Skeletal muscle cell (primary cell): ENCODE measurements around the gene BHLHE40.

Experiments used
- DNase-seq: peaks from one replicate; pipeline ENCODE4 v3.0.0-alpha.2; 2010; ENCODE audit warnings: low read depth
- H3K4me3 ChIP-seq: 2 replicates; pipeline ENCODE4 v1.5.1; 2011; ENCODE audit warnings: low read depth, mild to moderate bottlenecking, control low read depth, low read length, moderate library complexity

BHLHE40 gene

DNA sequence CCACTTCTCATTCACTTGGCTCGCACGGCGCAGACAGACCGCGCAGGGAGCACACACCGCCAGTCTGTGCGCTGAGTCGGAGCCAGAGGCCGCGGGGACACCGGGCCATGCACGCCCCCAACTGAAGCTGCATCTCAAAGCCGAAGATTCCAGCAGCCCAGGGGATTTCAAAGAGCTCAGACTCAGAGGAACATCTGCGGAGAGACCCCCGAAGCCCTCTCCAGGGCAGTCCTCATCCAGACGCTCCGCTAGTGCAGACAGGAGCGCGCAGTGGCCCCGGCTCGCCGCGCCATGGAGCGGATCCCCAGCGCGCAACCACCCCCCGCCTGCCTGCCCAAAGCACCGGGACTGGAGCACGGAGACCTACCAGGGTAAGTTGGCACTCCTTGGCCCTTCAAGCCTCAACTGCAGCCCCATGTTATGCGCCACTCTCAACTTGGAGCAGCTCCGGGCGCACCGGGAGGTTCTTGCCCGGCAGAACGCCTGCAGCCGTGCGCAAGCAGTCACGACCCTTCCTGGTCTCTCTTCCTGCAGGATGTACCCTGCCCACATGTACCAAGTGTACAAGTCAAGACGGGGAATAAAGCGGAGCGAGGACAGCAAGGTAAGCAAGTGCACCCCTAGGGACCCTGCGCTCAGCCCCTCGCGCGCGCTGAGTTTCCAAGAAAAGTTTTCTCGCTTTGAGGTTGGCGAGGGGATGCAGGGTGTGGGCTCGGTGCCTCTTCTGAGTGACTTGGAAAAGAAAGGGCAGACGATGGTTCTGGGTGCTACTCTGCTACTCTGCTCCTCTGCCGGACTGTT, at the start of gene BHLHE40:
Gene BHLHE40, plus strand, starts transcription at position 10 of the 801 bp plus-strand sequence. Its CDS starts 282 bp downstream, at position 292.
- DNase-seq: no peak
- peak within 1 kb of the TSS; percentile 100 for H3K4me3 ChIP-seq

DNA sequence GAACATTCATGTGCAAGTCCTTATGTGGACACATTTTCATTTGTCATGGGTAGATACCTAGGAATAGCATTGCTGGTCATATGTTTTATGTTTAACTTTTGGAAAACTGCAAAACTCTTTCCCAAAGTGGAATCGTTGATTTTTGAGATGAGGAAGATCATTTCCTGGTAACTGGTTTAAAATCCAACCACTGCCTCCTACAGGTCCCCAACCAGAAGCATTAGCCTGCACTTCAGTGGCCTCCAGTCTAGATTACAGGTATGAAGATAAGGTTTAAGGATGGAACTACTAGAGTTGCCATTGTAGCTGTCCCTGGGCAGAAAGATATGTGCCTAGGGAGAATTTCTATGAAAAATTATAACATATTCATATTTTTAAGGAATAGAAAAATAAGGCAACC, 48.7 kb upstream of the BHLHE40 start:
- DNase-seq: no peak

DNA sequence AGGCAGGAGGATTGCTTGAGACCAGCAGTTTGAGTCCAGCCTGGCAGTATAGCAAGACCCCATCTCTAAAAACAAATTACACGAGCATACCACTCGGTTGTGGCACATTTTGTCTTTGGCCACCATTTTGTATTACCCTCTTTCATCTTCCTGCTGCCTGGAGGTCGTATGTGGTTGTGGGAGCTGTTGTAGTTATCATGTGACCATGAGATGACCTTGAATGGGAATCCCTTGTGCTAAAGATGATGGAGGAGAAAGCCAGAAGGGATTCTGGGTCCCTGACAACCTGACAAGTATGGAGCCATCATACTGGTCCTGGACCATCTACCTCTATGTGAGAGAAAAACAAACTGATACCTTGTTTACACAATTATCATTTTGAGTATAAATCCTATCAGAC, 45.2 kb upstream of the BHLHE40 start:
- H3K4me3 ChIP-seq: no peak overlapping the region
- no peak for DNase-seq

More for the DNA sequence above, 48.7 kb upstream of the BHLHE40 start:
- no peak overlapping the region for H3K4me3 ChIP-seq

GRCh38 chr3:4935347-4935746, 43.9 kb upstream of the BHLHE40 start:
- no peak overlapping the region for H3K4me3 ChIP-seq
- no peak for DNase-seq

DNA sequence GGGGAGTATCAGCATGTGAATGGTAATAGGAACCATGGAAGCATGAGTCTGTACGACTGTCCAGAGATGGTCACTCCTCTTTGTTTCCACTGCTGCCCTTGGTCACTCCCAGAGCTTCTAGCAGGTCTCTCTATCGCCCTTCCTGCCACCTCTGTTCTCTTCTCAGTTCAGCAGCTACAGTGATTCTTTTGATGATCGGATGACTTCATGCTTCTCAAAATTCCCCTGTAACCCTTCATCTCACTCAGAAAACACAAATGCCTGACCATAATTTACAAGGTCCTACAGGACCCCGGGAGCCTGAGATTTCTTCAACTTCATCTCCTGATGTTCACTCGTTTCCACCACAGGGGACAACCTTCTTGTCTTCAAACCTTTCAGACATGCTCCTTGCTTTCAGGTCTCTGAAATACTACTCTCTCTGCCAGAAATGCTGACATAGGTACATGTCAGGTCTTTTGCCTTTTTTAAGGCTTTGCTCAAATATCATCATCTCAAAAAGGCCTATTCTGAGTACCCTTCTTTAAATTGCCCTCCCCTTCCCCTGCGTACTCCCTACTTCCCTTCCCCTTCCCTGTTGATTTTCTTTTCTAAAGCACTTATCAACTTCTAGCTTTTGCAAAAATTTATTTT, 42.1 kb upstream of the BHLHE40 start:
- H3K4me3 ChIP-seq: no peak overlapping the region
- no peak for DNase-seq

- no peak overlapping the region for H3K4me3 ChIP-seq
- no peak for DNase-seq
Observed at GRCh38 chr3:4938281-4938982, 40.8 kb upstream of the BHLHE40 start.

GRCh38 chr3:4939276-4939675, 40.0 kb upstream of the BHLHE40 start:
- no peak for DNase-seq
- no peak overlapping the region for H3K4me3 ChIP-seq

GRCh38 chr3:4940985-4941384, 38.3 kb upstream of the BHLHE40 start:
- no peak overlapping the region for H3K4me3 ChIP-seq
- DNase-seq: no peak

DNA sequence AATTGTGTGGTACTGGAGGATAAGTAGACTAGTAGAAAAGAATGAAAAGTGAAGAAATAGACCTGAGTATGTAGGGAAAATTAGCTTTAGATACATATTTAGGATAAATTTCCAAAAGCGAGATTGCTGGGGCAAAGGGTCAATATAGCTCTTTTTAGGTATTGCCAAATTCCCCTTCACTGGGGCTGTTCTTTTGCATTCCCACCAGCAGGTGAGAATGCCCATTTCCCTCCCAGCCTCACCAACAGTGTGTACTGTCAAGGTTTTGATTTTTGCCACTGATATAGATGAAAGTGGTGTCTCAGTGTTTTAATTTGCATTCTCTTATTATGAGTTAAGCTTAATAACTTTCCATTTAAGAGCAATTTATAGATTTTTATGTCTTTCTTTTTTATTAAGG, 35.7 kb upstream of the BHLHE40 start:
- no peak for DNase-seq
- no peak overlapping the region for H3K4me3 ChIP-seq

DNA sequence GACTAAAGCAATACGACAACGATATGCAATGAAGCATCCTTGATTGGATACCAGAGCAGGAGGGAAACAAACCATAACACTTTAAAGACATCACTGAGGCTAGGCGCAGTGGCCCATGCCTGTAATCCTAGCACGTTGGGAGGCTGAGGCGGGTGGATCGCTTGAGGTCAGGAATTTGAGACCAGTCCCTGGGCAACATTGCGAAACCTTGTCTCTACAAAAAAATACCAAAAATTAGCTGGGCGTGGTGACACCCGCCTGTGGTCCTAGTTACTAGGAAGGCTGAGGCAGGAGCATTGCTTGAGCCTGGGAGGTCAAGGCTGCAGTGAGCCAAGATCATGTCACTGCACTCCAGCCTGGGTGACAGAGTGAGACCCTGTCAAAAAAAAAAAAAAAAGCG, 33.9 kb upstream of the BHLHE40 start:
- DNase-seq: no peak
- H3K4me3 ChIP-seq: no peak overlapping the region

- H3K4me3 ChIP-seq: no peak overlapping the region
- no peak for DNase-seq
Observed at GRCh38 chr3:4947028-4947427, 32.2 kb upstream of the BHLHE40 start.

DNA sequence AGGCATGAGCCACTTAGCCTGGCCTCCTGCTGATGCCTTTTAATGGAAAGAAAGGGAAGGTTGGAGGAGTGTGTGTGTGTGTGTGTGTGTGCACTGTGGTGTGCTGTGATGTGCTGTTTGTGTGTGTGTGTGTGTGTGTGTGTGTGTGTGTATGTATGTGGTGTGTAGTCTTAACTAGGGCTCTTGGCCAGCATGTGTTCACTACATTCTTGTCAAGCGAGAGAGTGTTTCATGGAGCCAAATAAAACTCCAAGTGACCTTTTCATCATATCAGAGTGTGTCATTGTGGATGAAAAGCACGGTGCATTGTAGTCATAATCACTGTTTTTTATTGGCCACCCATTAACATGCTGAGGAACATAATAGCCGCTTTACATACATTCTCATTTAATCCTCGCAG, 30.8 kb upstream of the BHLHE40 start:
- H3K4me3 ChIP-seq: no peak overlapping the region
- DNase-seq: peak; percentile 39

DNA sequence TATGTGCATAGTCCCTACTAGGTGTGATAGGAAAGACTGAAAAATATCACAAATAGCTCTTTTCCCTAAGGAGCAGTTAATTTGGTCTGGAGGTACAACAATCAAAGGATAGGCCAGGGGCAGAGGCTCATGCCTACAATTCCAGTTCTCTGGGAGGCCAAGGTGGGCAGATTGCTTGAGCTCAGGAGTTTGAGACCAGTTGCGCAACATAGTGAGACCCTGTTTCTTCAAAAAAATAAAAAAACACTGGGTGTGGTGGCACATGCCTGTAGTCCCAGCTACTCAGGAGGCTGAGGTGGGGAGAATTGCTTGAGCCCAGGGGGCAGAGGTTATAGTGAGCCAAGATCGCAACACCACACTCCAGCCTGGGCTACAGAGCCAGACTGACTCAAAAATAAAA, 30.2 kb upstream of the BHLHE40 start:
- DNase-seq: no peak
- no peak overlapping the region for H3K4me3 ChIP-seq

- DNase-seq: peak; percentile 19
- no peak overlapping the region for H3K4me3 ChIP-seq
Observed at GRCh38 chr3:4949659-4950058, 29.6 kb upstream of the BHLHE40 start.

DNA sequence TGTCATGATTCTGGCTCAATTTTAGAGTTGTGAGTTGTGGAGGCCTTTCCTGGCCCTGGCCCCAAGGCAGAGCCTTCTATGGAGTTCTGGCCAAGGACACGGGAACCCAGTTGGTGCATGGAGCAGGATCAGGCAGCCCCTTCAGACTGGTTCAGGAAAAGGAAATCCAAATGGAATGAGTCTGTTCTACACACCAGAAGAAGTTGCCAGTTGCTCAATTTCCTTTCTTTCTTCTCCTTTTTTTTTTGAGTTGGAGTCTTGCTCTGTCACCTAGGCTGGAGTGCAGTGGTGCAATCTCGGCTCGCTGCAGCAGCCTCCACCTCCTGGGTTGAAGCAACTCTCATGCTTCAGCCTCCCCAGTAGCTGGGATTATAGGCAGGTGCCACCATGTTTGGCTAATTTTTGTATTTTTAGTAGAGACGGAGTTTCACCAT, 28.9 kb upstream of the BHLHE40 start:
- DNase-seq: no peak
- no peak overlapping the region for H3K4me3 ChIP-seq

DNA sequence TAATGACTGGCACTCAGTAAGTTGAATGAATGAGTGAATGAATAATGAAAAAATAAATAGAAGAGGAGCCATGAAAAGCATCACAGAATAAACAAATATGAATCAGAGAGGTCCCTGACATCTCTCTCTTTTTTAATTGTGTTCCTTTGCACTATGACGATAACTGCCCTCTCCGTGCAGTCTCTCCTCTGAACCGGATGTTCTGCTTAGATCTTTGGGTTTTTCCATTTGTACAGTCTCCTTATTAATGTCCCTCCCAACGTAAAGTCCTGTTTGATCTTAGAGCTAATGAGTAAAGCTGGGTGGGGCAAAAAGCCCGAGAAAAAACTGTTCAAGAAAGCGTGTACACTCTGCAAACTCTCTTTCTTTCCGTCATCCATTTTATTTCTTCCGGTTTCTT, 28.3 kb upstream of the BHLHE40 start:
- H3K4me3 ChIP-seq: no peak overlapping the region
- DNase-seq: no peak

DNA sequence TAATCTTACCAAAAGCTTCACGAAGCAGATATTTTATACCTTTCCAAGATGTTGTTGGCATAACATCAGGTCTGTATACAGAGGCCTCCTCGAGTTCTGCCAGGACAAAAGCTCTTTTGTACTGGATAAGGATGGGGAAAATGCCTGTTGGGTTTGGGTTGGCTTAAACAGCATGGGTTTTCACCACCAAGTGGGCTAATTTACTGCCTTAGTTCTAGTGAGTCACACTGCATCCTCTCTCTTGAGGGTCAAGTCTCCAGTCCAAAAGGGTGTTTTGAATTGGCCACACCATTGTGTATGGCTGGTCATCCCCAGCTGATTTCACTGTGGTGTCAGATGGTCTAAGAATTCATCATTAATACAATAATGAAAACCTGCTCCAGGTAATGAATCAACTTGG, 26.1 kb upstream of the BHLHE40 start:
- H3K4me3 ChIP-seq: no peak overlapping the region
- peak; percentile 32 for DNase-seq

DNA sequence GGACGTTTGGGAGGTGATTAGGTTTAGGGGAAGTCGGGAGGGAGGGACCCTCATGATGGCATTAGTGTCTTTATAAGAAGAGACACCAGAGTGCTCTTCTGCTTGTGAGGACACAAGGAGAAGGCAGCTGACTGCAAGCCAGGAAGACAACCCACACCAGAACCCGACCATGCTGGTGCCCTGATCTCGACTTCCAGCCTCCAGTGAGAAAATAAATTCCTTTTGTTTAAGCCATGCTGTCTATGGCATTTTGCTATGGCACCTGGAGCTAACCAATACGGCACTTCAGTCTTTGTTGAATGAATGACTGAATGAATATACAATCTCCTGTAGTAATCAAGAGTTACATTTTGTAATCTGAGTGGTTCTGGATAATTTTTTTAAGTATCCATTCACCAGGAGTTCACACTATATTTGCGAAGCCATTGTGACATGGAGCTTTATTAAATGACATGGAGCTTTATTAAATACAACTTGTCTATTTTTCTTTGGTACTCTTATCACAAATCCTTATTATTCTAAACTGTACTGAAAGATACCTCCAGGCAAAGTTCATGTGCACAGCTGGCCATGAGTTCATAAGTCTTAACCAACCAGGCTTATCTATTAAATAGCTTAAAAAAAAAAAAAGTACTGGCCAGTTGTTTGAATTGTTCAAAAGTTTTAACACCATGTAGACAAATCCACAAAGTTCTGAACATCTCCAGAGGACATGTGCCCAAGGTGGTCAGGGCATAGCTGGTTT, 24.8 kb upstream of the BHLHE40 start:
- no peak overlapping the region for H3K4me3 ChIP-seq
- no peak for DNase-seq

DNA sequence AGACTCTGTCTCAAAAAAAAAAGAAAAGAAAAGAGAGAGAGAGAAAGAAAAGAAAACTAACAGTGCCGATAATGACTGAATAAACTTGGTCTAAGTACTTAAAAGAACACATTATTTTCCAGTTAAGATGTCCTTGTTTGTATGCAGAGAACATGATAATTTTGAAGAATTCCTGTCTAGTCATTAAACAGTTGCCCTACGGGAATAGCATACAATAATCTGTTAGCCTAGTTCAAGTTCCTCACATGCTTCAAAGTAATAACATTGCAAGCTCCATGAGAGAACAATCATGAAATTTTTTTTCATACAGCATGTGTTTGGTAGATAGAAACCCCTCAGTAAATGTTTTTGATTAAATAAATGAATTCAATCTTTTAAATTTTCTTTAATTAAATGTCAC, 23.1 kb upstream of the BHLHE40 start:
- no peak for DNase-seq
- no peak overlapping the region for H3K4me3 ChIP-seq

DNA sequence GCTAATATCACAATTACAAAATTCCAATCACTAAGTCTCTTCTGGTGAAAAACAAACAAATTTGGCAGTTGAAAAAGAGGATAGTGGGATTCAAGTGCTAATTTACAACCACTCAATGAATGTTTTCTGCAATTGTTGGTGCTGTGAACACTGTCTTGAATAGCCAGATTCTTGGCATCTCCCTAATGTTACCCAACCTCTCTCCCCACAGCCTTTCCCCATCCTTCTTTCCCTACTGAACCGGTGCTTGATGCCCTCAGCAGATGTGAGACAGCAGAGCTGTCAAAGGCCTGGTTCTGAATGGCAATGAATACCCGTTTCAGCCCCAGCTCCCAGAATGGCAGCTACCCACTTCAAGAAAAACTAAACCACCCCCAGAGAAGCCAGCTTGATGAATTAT, 22.5 kb upstream of the BHLHE40 start:
- DNase-seq: no peak
- no peak overlapping the region for H3K4me3 ChIP-seq
